Stimulated activated CD4-positive, alpha-beta T cell treated with anti-CD3 and anti-CD28 coated beads, TNF-alpha, amount 100 ng/mL, for 1 hour (primary cell): ENCODE data around the gene TCIRG1.

Source experiments
- DNase-seq, 3 donors: peaks; one replicate each; pipeline ENCODE4 v3.0.0-alpha.2; 2020; ENCODE audit warnings: low read depth in 3 of 3, low spot score in 1 of 3

Gene TCIRG1

GRCh38 chr11:68051191-68052136 lies 12.6 kb downstream of the TCIRG1 start:
- DNase-seq: no peak

- DNase-seq: no peak
Observed at GRCh38 chr11:68052137-68052873, 13.5 kb downstream of the TCIRG1 start.

GRCh38 chr11:68053117-68053516 lies 14.3 kb downstream of the TCIRG1 start:
- no peak for DNase-seq

- no peak for DNase-seq
Observed at GRCh38 chr11:68053981-68054812, 15.4 kb downstream of the TCIRG1 start.

GRCh38 chr11:68056317-68057285 lies 17.8 kb downstream of the TCIRG1 start:
- no peak for DNase-seq

GRCh38 chr11:68057807-68058206 lies 19.0 kb downstream of the TCIRG1 start:
- no peak for DNase-seq

- DNase-seq: no peak
Observed at GRCh38 chr11:68061508-68061907, 22.7 kb downstream of the TCIRG1 start.

GRCh38 chr11:68064926-68065325 lies 26.1 kb downstream of the TCIRG1 start:
- no peak for DNase-seq

- no peak for DNase-seq
Observed at GRCh38 chr11:68065841-68066240, 27.0 kb downstream of the TCIRG1 start.

- no peak for DNase-seq
Observed at GRCh38 chr11:68066742-68067141, 27.9 kb downstream of the TCIRG1 start.

- no peak for DNase-seq
Observed at GRCh38 chr11:68067991-68068390, 29.2 kb downstream of the TCIRG1 start.

- no peak for DNase-seq
Observed at GRCh38 chr11:68071281-68072048, 32.6 kb downstream of the TCIRG1 start.

- no peak for DNase-seq
Observed at GRCh38 chr11:68074584-68075352, 35.9 kb downstream of the TCIRG1 start.

GRCh38 chr11:68076371-68077042 lies 37.7 kb downstream of the TCIRG1 start:
- no peak for DNase-seq

- no peak for DNase-seq
Observed at GRCh38 chr11:68077617-68078582, 39.1 kb downstream of the TCIRG1 start.

- DNase-seq: no peak
Observed at GRCh38 chr11:68080860-68081259, 42.0 kb downstream of the TCIRG1 start.

GRCh38 chr11:68081691-68082090 lies 42.9 kb downstream of the TCIRG1 start:
- DNase-seq: no peak
